IMR-90 (cell line): ENCODE results near the gene MSH3.

ENCODE experiments used
- POLR2A ChIP-seq: IDR thresholded peaks from 2 replicates; pipeline ENCODE4 v1.6.1; 2012; ENCODE audit warnings: mild to moderate bottlenecking, low read depth, low read length
- RFX5 ChIP-seq: IDR thresholded peaks from 2 replicates; pipeline ENCODE4 v1.8.0; 2012; ENCODE audit warnings: low read depth, mild to moderate bottlenecking, low read length, moderate library complexity
- TF ChIP-seq, protein P1 (sequence below): conservative IDR thresholded peaks from 2 replicates; pipeline ENCODE4 v1.5.1; 2012; ENCODE audit warnings: mild to moderate bottlenecking, low read depth, low read length, improper control_type of control experiment

- TF ChIP-seq, protein P1, sequence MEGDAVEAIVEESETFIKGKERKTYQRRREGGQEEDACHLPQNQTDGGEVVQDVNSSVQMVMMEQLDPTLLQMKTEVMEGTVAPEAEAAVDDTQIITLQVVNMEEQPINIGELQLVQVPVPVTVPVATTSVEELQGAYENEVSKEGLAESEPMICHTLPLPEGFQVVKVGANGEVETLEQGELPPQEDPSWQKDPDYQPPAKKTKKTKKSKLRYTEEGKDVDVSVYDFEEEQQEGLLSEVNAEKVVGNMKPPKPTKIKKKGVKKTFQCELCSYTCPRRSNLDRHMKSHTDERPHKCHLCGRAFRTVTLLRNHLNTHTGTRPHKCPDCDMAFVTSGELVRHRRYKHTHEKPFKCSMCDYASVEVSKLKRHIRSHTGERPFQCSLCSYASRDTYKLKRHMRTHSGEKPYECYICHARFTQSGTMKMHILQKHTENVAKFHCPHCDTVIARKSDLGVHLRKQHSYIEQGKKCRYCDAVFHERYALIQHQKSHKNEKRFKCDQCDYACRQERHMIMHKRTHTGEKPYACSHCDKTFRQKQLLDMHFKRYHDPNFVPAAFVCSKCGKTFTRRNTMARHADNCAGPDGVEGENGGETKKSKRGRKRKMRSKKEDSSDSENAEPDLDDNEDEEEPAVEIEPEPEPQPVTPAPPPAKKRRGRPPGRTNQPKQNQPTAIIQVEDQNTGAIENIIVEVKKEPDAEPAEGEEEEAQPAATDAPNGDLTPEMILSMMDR = no peak
- TF ChIP-seq POLR2A (no peak), RFX5 (no peak)
Measured at GRCh38 chr5:80760680-80761079, 106.2 kb downstream of the MSH3 start.
